ENCODE results near the gene TSGA10IP.

The TSGA10IP gene

GRCh38 chr11:65917434-65918210 is 27.7 kb upstream of the TSGA10IP start:
- DNase-seq (ENCODE audit: low spot score) = no peak
- FAIRE-seq = no peak

GRCh38 chr11:65918211-65919140 is 26.8 kb upstream of the TSGA10IP start, which contains the start of gene C11orf68:
C11orf68 (minus strand) TSS chr11:65919062; CDS start chr11:65919031, 31 bp downstream.
- FAIRE-seq (peak; percentile 83), DNase-seq (ENCODE audit: low spot score) (no peak)

GRCh38 chr11:65919141-65919572 is 26.1 kb upstream of the TSGA10IP start, which contains the start of gene DRAP1:
DRAP1 (plus strand) TSS chr11:65919426; CDS start chr11:65919502, 76 bp downstream.
- FAIRE-seq (no peak), DNase-seq (ENCODE audit: low spot score) (peak; percentile 97)

- peak; percentile 37 for DNase-seq (ENCODE audit: low spot score)
Observed at GRCh38 chr11:65919573-65920371, 25.5 kb upstream of the TSGA10IP start.

DNA sequence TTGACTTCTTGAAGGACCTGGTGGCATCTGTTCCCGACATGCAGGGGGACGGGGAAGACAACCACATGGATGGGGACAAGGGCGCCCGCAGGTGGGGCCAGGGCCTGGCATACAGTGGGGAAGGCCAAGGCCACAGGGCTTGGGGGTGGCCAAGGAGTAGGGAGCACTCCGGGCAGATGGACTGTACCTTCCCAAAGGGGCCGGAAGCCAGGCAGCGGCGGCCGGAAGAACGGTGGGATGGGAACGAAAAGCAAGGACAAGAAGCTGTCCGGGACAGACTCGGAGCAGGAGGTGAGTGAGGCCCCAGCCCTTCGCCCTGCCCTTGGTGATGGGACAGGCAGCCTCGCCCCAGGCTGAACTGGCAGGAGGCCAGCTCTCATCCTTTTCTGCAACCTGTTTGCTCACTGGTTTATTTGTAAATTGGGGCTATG is 24.9 kb upstream of the TSGA10IP start:
- FAIRE-seq = no peak
- no peak for DNase-seq (ENCODE audit: low spot score)

More at GRCh38 chr11:65919573-65920371, 25.5 kb upstream of the TSGA10IP start:
- no peak for FAIRE-seq

GRCh38 chr11:65921033-65921555 is 24.2 kb upstream of the TSGA10IP start:
- DNase-seq (ENCODE audit: low spot score) (no peak), FAIRE-seq (no peak)

DNA sequence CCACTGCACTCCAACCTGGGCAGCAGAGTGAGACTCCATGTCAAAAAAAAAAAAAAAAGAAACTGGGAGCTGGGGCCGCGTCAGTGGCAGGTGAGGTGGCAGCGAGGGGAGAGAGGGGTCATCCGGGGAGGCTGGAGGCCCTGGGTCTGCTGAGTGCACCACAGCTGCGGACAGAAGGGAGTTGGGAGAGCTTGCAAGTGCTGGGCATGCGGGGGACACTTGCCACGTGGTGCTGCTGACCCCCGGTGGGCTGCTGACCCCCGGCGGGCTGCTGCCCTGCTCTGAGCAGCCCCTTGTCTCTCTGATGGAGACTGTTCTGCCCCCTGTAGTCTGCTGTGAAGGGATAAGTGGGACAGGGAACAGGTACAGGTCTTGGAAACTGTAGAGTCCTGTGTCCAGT is 23.4 kb upstream of the TSGA10IP start:
- FAIRE-seq (no peak), DNase-seq (ENCODE audit: low spot score) (no peak)

GRCh38 chr11:65922565-65922964 is 22.7 kb upstream of the TSGA10IP start:
- no peak for FAIRE-seq
- DNase-seq (ENCODE audit: low spot score) = no peak

GRCh38 chr11:65925397-65925796 is 19.9 kb upstream of the TSGA10IP start:
- FAIRE-seq = no peak

DNA sequence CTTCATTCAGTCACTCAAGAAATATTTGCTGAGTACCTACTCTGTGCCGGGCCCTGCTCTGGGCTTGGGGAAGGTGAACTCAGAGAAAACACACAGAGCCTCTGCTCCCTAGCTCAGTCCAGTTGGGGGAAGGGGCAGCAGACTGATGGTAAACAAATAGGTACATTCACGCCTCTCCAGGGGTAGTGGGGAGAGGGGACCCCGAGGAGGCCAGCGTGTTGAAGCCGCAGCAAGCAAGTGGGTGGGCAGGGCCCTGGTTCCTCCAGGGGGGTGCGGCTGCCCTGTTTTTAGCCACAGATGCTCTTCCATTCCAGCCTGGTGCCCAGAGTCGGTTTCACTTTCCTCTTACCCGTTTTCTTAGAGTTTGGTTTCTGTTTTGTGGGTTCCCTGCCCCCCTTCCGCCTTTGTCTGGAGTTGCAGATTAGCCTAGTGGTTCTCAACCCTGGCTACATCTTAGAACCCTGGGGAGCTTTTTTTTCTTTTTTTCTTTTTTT is 17.3 kb upstream of the TSGA10IP start:
- no peak for FAIRE-seq
- no peak for DNase-seq (ENCODE audit: low spot score)

More at GRCh38 chr11:65925397-65925796, 19.9 kb upstream of the TSGA10IP start:
- DNase-seq (ENCODE audit: low spot score) = no peak

DNA sequence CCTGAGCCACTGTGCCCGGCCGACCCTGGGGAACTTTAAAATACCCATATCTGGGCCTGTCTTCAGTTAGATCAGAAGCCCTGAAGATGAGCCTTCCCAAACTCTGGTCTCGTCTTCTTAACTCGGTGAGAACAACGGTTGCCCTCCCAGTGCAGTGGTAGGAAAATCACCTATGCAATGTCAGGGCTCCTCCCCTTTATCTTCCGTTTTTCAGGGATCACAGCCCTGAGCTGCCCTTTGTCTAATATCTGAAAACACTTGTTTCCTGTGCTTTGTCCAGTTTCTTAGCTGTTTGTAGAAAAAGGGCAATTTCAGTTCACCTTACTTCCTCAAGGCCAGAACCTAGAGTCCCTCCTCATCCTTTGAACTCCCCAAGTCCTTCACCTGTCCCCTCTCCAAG is 16.6 kb upstream of the TSGA10IP start:
- no peak for DNase-seq (ENCODE audit: low spot score)
- FAIRE-seq = no peak

DNA sequence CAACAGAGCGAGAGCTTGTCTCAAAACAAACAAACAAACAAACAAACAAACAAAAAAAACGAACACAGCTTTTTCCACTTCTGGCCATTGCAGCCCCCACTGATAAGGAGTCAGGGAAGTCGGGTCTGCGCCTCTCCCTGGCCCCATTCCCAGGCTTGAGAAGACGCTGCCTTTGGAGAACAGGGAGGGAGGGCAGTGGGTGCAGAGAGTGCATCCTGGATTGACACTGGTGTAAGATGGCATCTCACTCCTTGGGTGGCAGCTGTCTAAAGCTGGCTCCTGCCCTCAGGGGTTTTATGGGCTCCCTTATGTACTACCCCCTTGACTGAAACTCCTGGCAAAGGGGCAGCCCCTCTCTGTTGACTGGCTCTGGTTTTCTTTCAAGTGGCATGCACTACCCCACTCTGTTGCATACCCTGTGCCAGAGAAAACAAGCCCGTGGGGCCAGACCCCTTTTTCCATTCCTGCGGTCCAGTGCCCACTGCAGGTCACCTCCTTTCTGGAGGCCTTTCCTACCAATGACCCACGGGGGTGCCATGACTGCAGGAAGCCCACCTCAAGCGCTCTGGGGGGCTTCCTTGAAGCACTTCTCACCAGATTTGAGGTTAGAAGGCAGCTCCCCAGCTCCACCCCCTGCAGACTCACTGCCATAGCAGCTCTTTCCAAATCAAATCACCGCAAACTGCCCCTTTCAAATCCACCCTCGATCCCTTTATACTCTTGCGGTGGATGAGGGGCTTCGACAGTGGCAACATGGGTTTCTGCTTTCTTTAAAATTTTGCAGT is 13.3 kb upstream of the TSGA10IP start:
- FAIRE-seq (no peak), DNase-seq (ENCODE audit: low spot score) (no peak)

DNA sequence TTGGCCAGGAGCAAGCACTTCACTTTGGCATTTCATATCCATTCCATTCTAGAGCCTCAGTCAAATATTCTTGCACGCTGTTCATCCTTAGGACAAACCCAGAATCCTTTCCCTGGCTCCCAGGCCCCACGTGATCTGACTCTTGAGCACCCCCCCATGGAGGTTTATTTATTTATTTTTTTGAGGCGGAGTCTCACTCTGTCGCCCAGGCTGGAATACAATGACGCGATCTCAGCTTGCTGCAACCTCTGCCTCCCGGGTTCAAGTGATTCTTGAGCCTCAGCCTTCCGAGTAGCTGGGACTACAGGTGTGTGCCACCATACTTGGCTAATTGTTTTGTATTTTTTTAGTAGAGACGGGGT is 12.7 kb upstream of the TSGA10IP start:
- DNase-seq (ENCODE audit: low spot score) (no peak), FAIRE-seq (no peak)

- FAIRE-seq = no peak
- DNase-seq (ENCODE audit: low spot score) = no peak
Observed at GRCh38 chr11:65934014-65934413, 11.3 kb upstream of the TSGA10IP start.

DNA sequence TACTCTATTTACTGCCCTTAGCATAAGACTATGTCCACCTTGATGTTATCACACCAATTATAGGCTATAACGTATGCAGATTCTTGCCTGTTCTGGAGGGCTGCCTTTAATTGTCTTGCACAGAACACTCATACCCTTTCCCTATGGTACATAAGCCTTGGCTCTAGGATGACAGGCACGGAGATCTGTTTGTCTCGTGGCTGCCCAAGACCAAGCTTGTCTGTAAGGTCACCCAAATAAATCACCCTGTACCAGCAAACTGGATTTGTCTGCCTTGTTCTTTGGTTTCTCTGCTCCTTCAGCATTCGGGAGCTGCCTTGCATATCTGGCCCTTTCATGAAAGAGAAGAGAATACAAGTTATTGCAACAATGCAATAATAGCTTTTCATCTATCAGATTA is 7.5 kb upstream of the TSGA10IP start:
- FAIRE-seq (no peak), DNase-seq (ENCODE audit: low spot score) (no peak)

DNA sequence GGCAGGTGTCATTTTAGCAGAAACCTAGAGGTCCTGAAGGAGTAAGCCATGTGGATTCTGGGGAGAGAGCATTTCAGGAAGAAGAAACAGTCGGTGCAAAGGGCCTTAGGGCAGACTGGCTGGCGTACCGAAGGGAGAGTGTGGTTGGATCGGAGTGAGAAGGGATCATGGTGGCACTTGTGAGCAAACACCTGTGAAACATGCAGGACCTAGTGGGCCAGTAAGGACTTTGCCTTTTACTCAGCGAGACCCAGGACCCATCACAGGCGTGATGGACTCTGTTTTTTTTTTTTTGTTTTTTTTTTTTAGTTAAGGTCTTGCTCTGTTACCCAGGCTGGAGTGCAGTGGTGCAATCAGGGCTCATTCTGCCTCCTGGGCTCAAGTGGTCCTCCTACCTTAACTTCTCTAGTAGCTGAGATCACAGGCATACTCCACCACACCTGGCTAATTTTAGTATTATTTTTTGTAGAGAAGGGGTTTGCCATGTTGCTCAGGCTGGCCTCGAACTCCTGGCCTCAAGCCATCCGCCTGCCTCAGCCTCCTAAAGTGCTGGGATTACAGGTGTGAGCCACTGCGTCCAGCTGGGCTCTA is 3.5 kb upstream of the TSGA10IP start:
- DNase-seq (ENCODE audit: low spot score) (no peak), FAIRE-seq (no peak)

GRCh38 chr11:65942531-65942930 is 2.7 kb upstream of the TSGA10IP start:
- no peak for FAIRE-seq

DNA sequence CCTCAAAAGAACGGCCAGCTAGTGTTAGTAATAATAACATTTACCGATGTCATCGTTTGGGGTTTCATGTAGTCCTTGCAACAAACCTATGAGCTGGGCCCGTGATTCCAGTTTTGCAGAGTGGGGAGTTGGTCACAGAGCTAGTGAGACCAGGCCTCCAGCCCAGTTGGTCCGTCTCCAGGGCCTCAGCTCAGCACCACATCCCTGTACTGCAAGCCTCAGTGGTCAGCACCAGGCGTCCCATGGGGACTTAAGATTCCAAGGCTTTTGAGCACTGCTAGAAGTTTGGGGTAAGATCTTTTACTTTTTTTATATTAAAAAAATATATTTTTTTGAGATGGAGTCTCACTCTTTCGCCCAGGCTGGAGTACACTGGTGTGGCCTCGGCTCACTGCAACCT is 1.1 kb upstream of the TSGA10IP start:
- FAIRE-seq = no peak
- DNase-seq (ENCODE audit: low spot score) = no peak

More at GRCh38 chr11:65942531-65942930, 2.7 kb upstream of the TSGA10IP start:
- DNase-seq (ENCODE audit: low spot score) = no peak

- DNase-seq (ENCODE audit: low spot score) = no peak
- no peak for FAIRE-seq
Observed at GRCh38 chr11:65944767-65945166, 513 bp upstream of the TSGA10IP start.
